Measurements from ENCODE around the gene ARNT2. TPM values are rescaled to one million over a fixed set of nuclear protein-coding genes. Genes with fewer than 3 reads are reported as not detected.
"Not testable (repeated sequence)": the region's sequence is repeated elsewhere in the genome, so short reads cannot be mapped to it uniquely, and the experiment has no call there.

The ARNT2 gene
- total RNA-seq, 1 experiment from 2014 or later: 3.6 TPM

GRCh38 chr15:80389370-80389769, 14.8 kb upstream of the ARNT2 start:
- TF ChIP-seq, protein P1, sequence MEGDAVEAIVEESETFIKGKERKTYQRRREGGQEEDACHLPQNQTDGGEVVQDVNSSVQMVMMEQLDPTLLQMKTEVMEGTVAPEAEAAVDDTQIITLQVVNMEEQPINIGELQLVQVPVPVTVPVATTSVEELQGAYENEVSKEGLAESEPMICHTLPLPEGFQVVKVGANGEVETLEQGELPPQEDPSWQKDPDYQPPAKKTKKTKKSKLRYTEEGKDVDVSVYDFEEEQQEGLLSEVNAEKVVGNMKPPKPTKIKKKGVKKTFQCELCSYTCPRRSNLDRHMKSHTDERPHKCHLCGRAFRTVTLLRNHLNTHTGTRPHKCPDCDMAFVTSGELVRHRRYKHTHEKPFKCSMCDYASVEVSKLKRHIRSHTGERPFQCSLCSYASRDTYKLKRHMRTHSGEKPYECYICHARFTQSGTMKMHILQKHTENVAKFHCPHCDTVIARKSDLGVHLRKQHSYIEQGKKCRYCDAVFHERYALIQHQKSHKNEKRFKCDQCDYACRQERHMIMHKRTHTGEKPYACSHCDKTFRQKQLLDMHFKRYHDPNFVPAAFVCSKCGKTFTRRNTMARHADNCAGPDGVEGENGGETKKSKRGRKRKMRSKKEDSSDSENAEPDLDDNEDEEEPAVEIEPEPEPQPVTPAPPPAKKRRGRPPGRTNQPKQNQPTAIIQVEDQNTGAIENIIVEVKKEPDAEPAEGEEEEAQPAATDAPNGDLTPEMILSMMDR (IDR thresholded peaks at IDR 0.05; ENCODE audit: unreplicated experiment): no peak
- CTCF ChIA-PET: no interaction called here

DNA sequence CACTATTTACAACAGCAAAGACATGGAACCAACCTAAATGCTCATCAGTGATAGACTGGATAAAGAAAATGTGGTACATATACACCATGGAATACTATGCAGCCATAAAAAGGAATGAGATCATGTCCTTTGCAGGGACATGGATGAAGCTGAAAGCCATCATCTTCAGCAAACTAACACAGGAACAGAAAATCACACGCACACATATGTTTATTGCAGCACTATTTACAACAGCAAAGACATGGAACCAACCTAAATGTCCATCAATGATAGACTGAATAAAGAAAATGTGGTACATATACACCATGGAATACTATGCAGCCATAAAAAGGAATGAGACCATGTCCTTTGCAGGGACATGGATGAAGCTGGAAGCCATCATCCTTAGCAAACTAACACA, 13.2 kb upstream of the ARNT2 start:
- H3K27me3 Mint-ChIP-seq (ENCODE audit: unreplicated experiment): peaks cover 47% of the 10 kb centered on the region
- DNase-seq; H3K4me1 Mint-ChIP-seq (ENCODE audit: low read depth, unreplicated experiment); H3K9me3 Mint-ChIP-seq (ENCODE audit: low read depth, unreplicated experiment); BruUV-seq (replicated peaks); H3K36me3 Mint-ChIP-seq (ENCODE audit: insufficient read depth, unreplicated experiment); H3K4me3 Mint-ChIP-seq (ENCODE audit: low read depth, unreplicated experiment); intact Hi-C loops (cut with micrococcal nuclease; ENCODE audit: unreplicated experiment); H3K27ac Mint-ChIP-seq (ENCODE audit: unreplicated experiment); CTCF ChIA-PET: not testable (repeated sequence)

More at GRCh38 chr15:80389370-80389769, 14.8 kb upstream of the ARNT2 start:
- H3K9me3 Mint-ChIP-seq (ENCODE audit: low read depth, unreplicated experiment): no peaks in the 10 kb centered on the region
- H3K27ac Mint-ChIP-seq (ENCODE audit: unreplicated experiment): no peak overlapping the region
- H3K36me3 Mint-ChIP-seq (ENCODE audit: insufficient read depth, unreplicated experiment): no peaks in the 10 kb centered on the region
- peaks cover 44% of the 10 kb centered on the region for H3K27me3 Mint-ChIP-seq (ENCODE audit: unreplicated experiment)
- H3K4me3 Mint-ChIP-seq (ENCODE audit: low read depth, unreplicated experiment): no peak overlapping the region
- intact Hi-C loops (cut with micrococcal nuclease; ENCODE audit: unreplicated experiment): no loop called here
- no peak for DNase-seq
- BruUV-seq (replicated peaks): no TSS peak
- no peaks in the 10 kb centered on the region for H3K4me1 Mint-ChIP-seq (ENCODE audit: low read depth, unreplicated experiment)

GRCh38 chr15:80395616-80396015, 8.6 kb upstream of the ARNT2 start:
- intact Hi-C loops (cut with micrococcal nuclease; ENCODE audit: unreplicated experiment): no loop called here
- no peaks in the 10 kb centered on the region for H3K36me3 Mint-ChIP-seq (ENCODE audit: insufficient read depth, unreplicated experiment)
- no peaks in the 10 kb centered on the region for H3K4me1 Mint-ChIP-seq (ENCODE audit: low read depth, unreplicated experiment)
- BruUV-seq (replicated peaks): no TSS peak
- DNase-seq: no peak
- CTCF ChIA-PET: no interaction called here
- no peak overlapping the region for H3K4me3 Mint-ChIP-seq (ENCODE audit: low read depth, unreplicated experiment)
- H3K27me3 Mint-ChIP-seq (ENCODE audit: unreplicated experiment): peaks cover 61% of the 10 kb centered on the region
- TF ChIP-seq, protein P1 (IDR thresholded peaks at IDR 0.05; ENCODE audit: unreplicated experiment): no peak
- H3K9me3 Mint-ChIP-seq (ENCODE audit: low read depth, unreplicated experiment): peaks cover 2% of the 10 kb centered on the region
- H3K27ac Mint-ChIP-seq (ENCODE audit: unreplicated experiment): no peak overlapping the region

DNA sequence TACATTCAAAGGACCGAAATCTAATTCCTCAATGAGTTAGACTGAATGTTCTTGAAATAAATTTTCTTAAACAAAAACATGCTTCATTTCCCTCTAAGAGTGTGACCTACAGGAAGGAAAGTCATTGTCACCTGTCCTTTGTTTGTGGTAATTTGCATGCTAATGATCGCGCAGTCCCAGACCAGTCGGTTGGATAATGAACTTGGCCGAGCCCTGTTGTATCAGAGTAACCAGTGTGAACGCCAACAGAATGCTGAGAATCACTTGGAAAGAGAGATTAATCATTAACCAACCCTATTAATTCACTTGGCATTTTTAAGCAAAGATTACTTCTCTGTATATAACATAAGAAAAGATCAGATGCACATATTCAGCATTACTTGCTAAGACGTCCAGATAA, 8.1 kb upstream of the ARNT2 start:
- TF ChIP-seq, protein P1 (IDR thresholded peaks at IDR 0.05; ENCODE audit: unreplicated experiment): no peak
- Mint-ChIP-seq H3K4me1 (ENCODE audit: low read depth, unreplicated experiment) (no peaks in the 10 kb centered on the region), H3K9me3 (ENCODE audit: low read depth, unreplicated experiment) (peaks cover 2% of the 10 kb centered on the region), H3K27me3 (ENCODE audit: unreplicated experiment) (peaks cover 63% of the 10 kb centered on the region), H3K36me3 (ENCODE audit: insufficient read depth, unreplicated experiment) (no peaks in the 10 kb centered on the region), H3K4me3 (ENCODE audit: low read depth, unreplicated experiment) (no peak overlapping the region), H3K27ac (ENCODE audit: unreplicated experiment) (no peak overlapping the region)
- BruUV-seq (replicated peaks): no TSS peak
- no peak for DNase-seq
- intact Hi-C loops (cut with micrococcal nuclease; ENCODE audit: unreplicated experiment): no loop called here
- CTCF ChIA-PET: no interaction called here

DNA sequence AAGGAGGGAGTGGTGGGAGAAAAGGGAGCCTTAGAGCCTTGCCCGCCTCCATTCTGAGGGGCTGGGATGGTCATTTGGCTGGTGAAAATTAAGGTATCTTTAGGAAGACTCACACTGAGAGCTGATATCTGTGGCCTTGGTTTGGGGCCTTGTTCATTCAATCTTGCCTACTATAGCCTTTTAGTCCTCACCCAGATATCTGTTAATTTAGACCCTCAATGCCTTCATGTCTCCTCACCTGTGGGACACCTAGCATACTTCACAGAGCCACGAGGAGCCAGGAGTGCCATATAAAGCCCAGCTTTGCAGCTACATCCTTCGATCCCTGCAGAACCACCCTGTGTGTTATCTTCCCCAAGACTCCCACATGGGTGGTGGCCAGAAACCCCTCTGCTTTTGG, 4.7 kb upstream of the ARNT2 start:
- no TSS peak for BruUV-seq (replicated peaks)
- no peaks in the 10 kb centered on the region for H3K4me1 Mint-ChIP-seq (ENCODE audit: low read depth, unreplicated experiment)
- H3K27ac Mint-ChIP-seq (ENCODE audit: unreplicated experiment): no peak overlapping the region
- CTCF ChIA-PET: no interaction called here
- no peaks in the 10 kb centered on the region for H3K36me3 Mint-ChIP-seq (ENCODE audit: insufficient read depth, unreplicated experiment)
- no peak for DNase-seq
- peaks cover 2% of the 10 kb centered on the region for H3K9me3 Mint-ChIP-seq (ENCODE audit: low read depth, unreplicated experiment)
- H3K4me3 Mint-ChIP-seq (ENCODE audit: low read depth, unreplicated experiment): no peak overlapping the region
- intact Hi-C loops (cut with micrococcal nuclease; ENCODE audit: unreplicated experiment): no loop called here
- H3K27me3 Mint-ChIP-seq (ENCODE audit: unreplicated experiment): peaks cover 86% of the 10 kb centered on the region
- TF ChIP-seq, protein P1 (IDR thresholded peaks at IDR 0.05; ENCODE audit: unreplicated experiment): no peak

Data from Calu3 (cell line).